WERI-Rb-1 (cell line): ENCODE results near the gene SUSD1.

Experiments used
- DNase-seq: peaks from one replicate; pipeline ENCODE4 v3.0.0-alpha.2; 2020
- H3K27ac ChIP-seq: fragments of 250-450 bp; sonication (Bioruptor Pico); 2 replicates; pipeline ENCODE4 v1.5.1; 2020; ENCODE audit warnings: mild to moderate bottlenecking, moderate library complexity
- H3K27me3 ChIP-seq: fragments of 250-450 bp; sonication (Bioruptor Pico); 2 replicates; pipeline ENCODE4 v1.5.1; 2021; ENCODE audit warnings: mild to moderate bottlenecking, low read depth, moderate library complexity; ENCODE audit not compliant: insufficient read depth, severe bottlenecking
- H3K36me3 ChIP-seq: fragments of 250-450 bp; sonication (Bioruptor Pico); 2 replicates; pipeline ENCODE4 v1.5.1; 2020; ENCODE audit warnings: mild to moderate bottlenecking, moderate library complexity
- H3K4me3 ChIP-seq: 2 replicates; pipeline ENCODE4 v1.5.1; 2011; ENCODE audit warnings: low read depth, mild to moderate bottlenecking, control low read depth, low read length
- H3K9me3 ChIP-seq: fragments of 250-450 bp; sonication (Bioruptor Pico); 2 replicates; pipeline ENCODE4 v1.5.1; 2021; ENCODE audit warnings: mild to moderate bottlenecking, moderate library complexity; ENCODE audit not compliant: severe bottlenecking
- CTCF ChIP-seq: IDR thresholded peaks from 2 replicates; pipeline ENCODE4 v1.5.1; 2011; ENCODE audit warnings: low read depth, mild to moderate bottlenecking, control low read depth, inconsistent platforms, low read length

Gene SUSD1

GRCh38 chr9:112179816-112180215 lies 4.7 kb upstream of the SUSD1 start:
- Histone ChIP-seq H3K27me3 (no peaks in the 10 kb centered on the region), H3K9me3 (no peaks in the 10 kb centered on the region), H3K36me3 (no peaks in the 10 kb centered on the region), H3K27ac (no peak overlapping the region), H3K4me3 (no peak overlapping the region)
- no peak for TF ChIP-seq CTCF
- DNase-seq: no peak

- no peaks in the 10 kb centered on the region for H3K27me3 ChIP-seq
- H3K36me3 ChIP-seq: peaks cover 27% of the 10 kb centered on the region
- no peak for TF ChIP-seq CTCF
- DNase-seq: no peak
- H3K4me3 ChIP-seq: no peak overlapping the region
- H3K9me3 ChIP-seq: no peaks in the 10 kb centered on the region
- H3K27ac ChIP-seq: no peak overlapping the region
Observed at GRCh38 chr9:112176524-112176923, 1.4 kb upstream of the SUSD1 start.

- no peaks in the 10 kb centered on the region for H3K27me3 ChIP-seq
- H3K36me3 ChIP-seq: peaks cover 30% of the 10 kb centered on the region
- TF ChIP-seq CTCF: no peak
- peak overlapping the region; percentile 63 for H3K4me3 ChIP-seq
- no peak for DNase-seq
- H3K9me3 ChIP-seq: no peaks in the 10 kb centered on the region
- H3K27ac ChIP-seq: peak overlapping the region; percentile 95; the same call in 1 of the 2 replicates
Observed at GRCh38 chr9:112175796-112176315, 759 bp upstream of the SUSD1 start.

- peak overlapping the region; percentile 95 for H3K27ac ChIP-seq
- peak overlapping the region; percentile 63 for H3K4me3 ChIP-seq
- no peaks in the 10 kb centered on the region for H3K27me3 ChIP-seq
- peaks cover 33% of the 10 kb centered on the region for H3K36me3 ChIP-seq
- DNase-seq: peak; percentile 81
- TF ChIP-seq CTCF: no peak
- no peaks in the 10 kb centered on the region for H3K9me3 ChIP-seq
Observed at GRCh38 chr9:112174222-112174964, 704 bp downstream of the SUSD1 start.

GRCh38 chr9:112173489-112174221 lies 1.4 kb downstream of the SUSD1 start:
- H3K27ac ChIP-seq: peak overlapping the region; percentile 95
- no peaks in the 10 kb centered on the region for H3K27me3 ChIP-seq
- peaks cover 33% of the 10 kb centered on the region for H3K36me3 ChIP-seq
- no peak for DNase-seq
- no peak for TF ChIP-seq CTCF
- peak overlapping the region; percentile 63 for H3K4me3 ChIP-seq
- H3K9me3 ChIP-seq: no peaks in the 10 kb centered on the region
